Fibroblast of lung (primary cell): ENCODE measurements around the gene PALS1. TPM values are rescaled to one million over a fixed set of nuclear protein-coding genes. Genes with fewer than 3 reads are reported as not detected.
A peak's percentile ranks its signal among the peaks of the same experiment; 100 is the strongest.

Experiments
- DNase-seq, 2 donors: peaks; one replicate each; pipeline versions ENCODE4 v3.0.0 to v3.0.0-alpha.2; 2010; ENCODE audit warnings: low read depth in 2 of 2
- H2AFZ ChIP-seq: 2 replicates; pipeline ENCODE4 v1.5.1; 2012; ENCODE audit warnings: low read length, control low read depth, inconsistent platforms
- H3K27ac ChIP-seq: 2 replicates; pipeline ENCODE4 v1.5.1; 2011; ENCODE audit warnings: low read length, control low read depth; ENCODE audit not compliant: insufficient read depth
- H3K27me3 ChIP-seq: 2 replicates; pipeline ENCODE4 v1.5.1; 2011; ENCODE audit warnings: mild to moderate bottlenecking, low read length; ENCODE audit not compliant: control insufficient read depth, insufficient read depth
- H3K36me3 ChIP-seq: 2 replicates; pipeline ENCODE4 v1.5.1; 2011; ENCODE audit warnings: low read length; ENCODE audit not compliant: control insufficient read depth, insufficient read depth
- H3K4me1 ChIP-seq: 2 replicates; pipeline ENCODE4 v1.5.1; 2011; ENCODE audit warnings: low read length; ENCODE audit not compliant: control insufficient read depth, insufficient read depth; ENCODE audit errors: extremely low read depth
- H3K4me2 ChIP-seq: 2 replicates; pipeline ENCODE4 v1.5.1; 2011; ENCODE audit warnings: low read length, control low read depth; ENCODE audit not compliant: insufficient read depth; ENCODE audit errors: extremely low read depth
- H3K4me3 ChIP-seq, 4 experiments: fragments of 200-600 bp in 1 of 4; sonication (generic) in 1 of 4; replicated peaks in 1 of 4; 2 replicates each; pipeline ENCODE4 v1.5.1; 2011 to 2016; ENCODE audit warnings: low read length in 4 of 4, low read depth in 3 of 4, mild to moderate bottlenecking in 3 of 4, control low read depth in 2 of 4, inconsistent platforms in 1 of 4, mixed read lengths in 1 of 4; ENCODE audit not compliant: insufficient read depth in 1 of 4; ENCODE audit errors: control extremely low read depth in 1 of 4
- H3K79me2 ChIP-seq: 2 replicates; pipeline ENCODE4 v1.5.1; 2012; ENCODE audit warnings: mild to moderate bottlenecking, low read length, inconsistent platforms; ENCODE audit not compliant: control insufficient read depth, insufficient read depth
- H3K9ac ChIP-seq: 2 replicates; pipeline ENCODE4 v1.5.1; 2011; ENCODE audit warnings: mild to moderate bottlenecking, low read length, control low read depth; ENCODE audit not compliant: insufficient read depth
- H3K9me3 ChIP-seq: 2 replicates; pipeline ENCODE4 v1.5.1; 2012; ENCODE audit warnings: low read depth, low read length; ENCODE audit not compliant: control insufficient read depth, insufficient read depth
- H4K20me1 ChIP-seq: 2 replicates; pipeline ENCODE4 v1.5.1; 2011; ENCODE audit warnings: low read length; ENCODE audit not compliant: control insufficient read depth, insufficient read depth; ENCODE audit errors: extremely low read depth
- CTCF ChIP-seq, 2 donors: IDR thresholded peaks in 1 of 2; conservative IDR thresholded peaks in 1 of 2; 1 replicate in 1 of 2; 2 replicates in 1 of 2; pipeline ENCODE4 v1.5.1; 2011 to 2012; ENCODE audit warnings: low read length in 2 of 2, control low read depth in 1 of 2, inconsistent platforms in 1 of 2, low read depth in 1 of 2, mild to moderate bottlenecking in 1 of 2
- EZH2 ChIP-seq: IDR thresholded peaks from 2 replicates; pipeline ENCODE4 v1.5.1; 2012; ENCODE audit warnings: low read length, control low read depth, mild to moderate bottlenecking; ENCODE audit errors: missing control alignments
- polyA plus RNA-seq, 2 donors: library from polyadenylated mRNA; depleted of rRNA in 1 of 2; stranded (reverse) in 1 of 2; unstranded in 1 of 2; fragments of >200 nt; gene quantifications; 2 replicates each; pipeline ENCODE4 v1.2.1, GENCODE V29; 2011 to 2012; ENCODE audit warnings: missing spikeins in 1 of 2
- total RNA-seq: library from RNA; depleted of rRNA; stranded (reverse); fragments of >200 nt; gene quantifications from 2 replicates; pipeline ENCODE4 v1.2.1, GENCODE V29; 2014

Gene PALS1
- total and polyA plus RNA-seq, 2 donors (not counting 1 experiment from before 2014, with no cell fraction given), result 25.6 to 32.0 TPM

- Histone ChIP-seq H3K4me2 (no peak overlapping the region), H3K27me3 (no peaks in the 10 kb centered on the region), H3K9me3 (no peaks in the 10 kb centered on the region), H2AFZ (no peak overlapping the region), H3K36me3 (no peaks in the 10 kb centered on the region), H3K9ac (no peak overlapping the region), H3K79me2 (peaks cover 22% of the 10 kb centered on the region), H3K4me3 (no peak overlapping the region), H4K20me1 (no peaks in the 10 kb centered on the region), H3K4me1 (no peaks in the 10 kb centered on the region), H3K27ac (no peak overlapping the region)
- TF ChIP-seq CTCF (conservative IDR thresholded peaks at IDR 0.05 in 1 of 2, IDR thresholded peaks at IDR 0.05 in 1 of 2; ENCODE audit: low read depth in 1 of 2, low read length in 2 of 2), result no peak
- TF ChIP-seq EZH2, result no peak
- DNase-seq, result no peak
Observed at GRCh38 chr14:67276131-67276530, 34.9 kb downstream of the PALS1 start.

- no peak overlapping the region for H3K27ac ChIP-seq
- H3K4me1 ChIP-seq, result no peaks in the 10 kb centered on the region
- H2AFZ ChIP-seq, result no peak overlapping the region
- H4K20me1 ChIP-seq, result no peaks in the 10 kb centered on the region
- H3K36me3 ChIP-seq, result no peaks in the 10 kb centered on the region
- H3K4me3 ChIP-seq, result no peak overlapping the region
- no peaks in the 10 kb centered on the region for H3K27me3 ChIP-seq
- H3K9me3 ChIP-seq, result no peaks in the 10 kb centered on the region
- no peak overlapping the region for H3K4me2 ChIP-seq
- H3K9ac ChIP-seq, result no peak overlapping the region
- no peak for DNase-seq
- TF ChIP-seq CTCF (conservative IDR thresholded peaks at IDR 0.05 in 1 of 2, IDR thresholded peaks at IDR 0.05 in 1 of 2; ENCODE audit: low read depth in 1 of 2, low read length in 2 of 2) (no peak), EZH2 (no peak)
- H3K79me2 ChIP-seq, result peaks cover 10% of the 10 kb centered on the region
Observed at GRCh38 chr14:67280506-67280905, 39.3 kb downstream of the PALS1 start.

GRCh38 chr14:67285876-67286452 lies 44.7 kb downstream of the PALS1 start:
- Histone ChIP-seq H3K79me2 (peaks cover 1% of the 10 kb centered on the region), H3K27ac (no peak overlapping the region), H4K20me1 (no peaks in the 10 kb centered on the region), H3K9me3 (no peaks in the 10 kb centered on the region), H3K4me3 (no peak overlapping the region), H3K27me3 (no peaks in the 10 kb centered on the region), H3K4me1 (no peaks in the 10 kb centered on the region), H3K4me2 (no peak overlapping the region), H3K9ac (no peak overlapping the region), H3K36me3 (no peaks in the 10 kb centered on the region), H2AFZ (no peak overlapping the region)
- no peak for TF ChIP-seq EZH2
- TF ChIP-seq CTCF (conservative IDR thresholded peaks at IDR 0.05 in 1 of 2, IDR thresholded peaks at IDR 0.05 in 1 of 2; ENCODE audit: low read depth in 1 of 2, low read length in 2 of 2), result peak in 1 of 2 donors; percentile 31
- peak; percentile 44 to 79 for DNase-seq

Other genes with a start within 250 kb of the PALS1 start
- gene GARIN2, start 52.0 kb upstream of the PALS1 start, total RNA-seq, result under 0.01 TPM in 1 of 2 replicates, not detected in the other
- gene GARIN2, start 52.0 kb upstream of the PALS1 start, polyA plus RNA-seq, result not detected in 2 replicates
- gene ATP6V1D, start 118.4 kb downstream of the PALS1 start, total RNA-seq, result 95.5 and 120 TPM in 2 replicates
- 90.0 and 91.5 TPM in 2 replicates for gene ATP6V1D, start 118.4 kb downstream of the PALS1 start, polyA plus RNA-seq
- gene EIF2S1, start 118.9 kb downstream of the PALS1 start, total RNA-seq, result 152 and 180 TPM in 2 replicates
- 182 and 222 TPM in 2 replicates for gene EIF2S1, start 118.9 kb downstream of the PALS1 start, polyA plus RNA-seq
- 0.17 and 0.51 TPM in 2 replicates for gene PLEK2, start 170.7 kb downstream of the PALS1 start, total RNA-seq
- 1.1 and 3.5 TPM in 2 replicates for gene PLEK2, start 170.7 kb downstream of the PALS1 start, polyA plus RNA-seq
- 0.77 and 0.99 TPM in 2 replicates for gene TMEM229B, start 247.3 kb downstream of the PALS1 start, total RNA-seq
- gene TMEM229B, start 247.3 kb downstream of the PALS1 start, polyA plus RNA-seq, result 0.26 and 0.68 TPM in 2 replicates